NCI-H1092 treated with DMSO at 0.1 percent for 48 hours (cell line): ENCODE results near the gene CDR2L.
A peak's percentile ranks its signal among the peaks of the same experiment; 100 is the strongest.
"Not testable (repeated sequence)": the region's sequence is repeated elsewhere in the genome, so short reads cannot be mapped to it uniquely, and the experiment has no call there.

Experiments
- DNase-seq: peaks from one replicate; lab custom pipeline; 2025; lab: John Stamatoyannopoulos, UW

Gene CDR2L

GRCh38 chr17:74981979-74982662, 5.3 kb upstream of the CDR2L start:
- DNase-seq = peak; percentile 77

GRCh38 chr17:74982663-74983313, 4.6 kb upstream of the CDR2L start:
- DNase-seq = peak; percentile 52

GRCh38 chr17:74986206-74986576, 1.2 kb upstream of the CDR2L start:
- DNase-seq = no peak

DNA sequence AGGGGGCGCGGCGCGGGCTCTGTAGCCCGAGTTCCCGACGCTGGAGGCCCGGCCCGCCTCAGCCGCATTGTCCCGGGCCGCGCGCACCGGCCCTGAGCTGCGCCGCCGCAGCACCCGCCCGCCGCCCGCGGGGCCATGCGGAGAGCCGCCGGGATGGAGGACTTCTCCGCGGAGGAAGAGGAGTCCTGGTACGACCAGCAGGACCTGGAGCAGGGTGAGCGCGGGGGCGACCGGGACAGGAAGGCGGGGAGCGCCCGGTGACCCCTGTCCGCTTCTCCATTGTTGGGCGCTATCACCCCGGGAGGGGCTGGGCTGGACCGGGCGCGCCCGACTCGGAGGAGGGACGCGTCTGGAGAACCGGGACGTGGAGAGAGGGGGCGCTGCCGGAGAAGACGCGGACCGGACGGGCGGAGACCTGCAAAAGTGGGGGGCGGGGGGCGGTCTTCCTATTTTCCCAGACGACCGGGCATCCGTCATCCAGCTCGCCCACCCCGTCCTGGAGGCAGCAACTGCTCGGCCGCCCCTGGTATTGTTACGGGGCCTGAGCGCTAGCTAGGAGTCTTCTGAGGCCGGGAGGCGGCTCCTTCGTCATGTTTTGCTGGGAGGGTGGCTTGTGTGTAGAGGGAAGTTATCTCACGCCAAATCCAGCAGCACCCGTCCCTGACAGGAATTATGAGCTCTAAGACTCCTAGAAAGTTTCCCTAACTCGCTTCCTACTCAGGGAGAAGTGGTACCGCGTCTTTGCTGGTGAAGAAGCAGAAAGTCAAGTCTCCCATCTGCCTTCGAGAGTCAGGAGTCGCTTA, 678 bp downstream of the CDR2L start:
- DNase-seq = peak; percentile 12

DNA sequence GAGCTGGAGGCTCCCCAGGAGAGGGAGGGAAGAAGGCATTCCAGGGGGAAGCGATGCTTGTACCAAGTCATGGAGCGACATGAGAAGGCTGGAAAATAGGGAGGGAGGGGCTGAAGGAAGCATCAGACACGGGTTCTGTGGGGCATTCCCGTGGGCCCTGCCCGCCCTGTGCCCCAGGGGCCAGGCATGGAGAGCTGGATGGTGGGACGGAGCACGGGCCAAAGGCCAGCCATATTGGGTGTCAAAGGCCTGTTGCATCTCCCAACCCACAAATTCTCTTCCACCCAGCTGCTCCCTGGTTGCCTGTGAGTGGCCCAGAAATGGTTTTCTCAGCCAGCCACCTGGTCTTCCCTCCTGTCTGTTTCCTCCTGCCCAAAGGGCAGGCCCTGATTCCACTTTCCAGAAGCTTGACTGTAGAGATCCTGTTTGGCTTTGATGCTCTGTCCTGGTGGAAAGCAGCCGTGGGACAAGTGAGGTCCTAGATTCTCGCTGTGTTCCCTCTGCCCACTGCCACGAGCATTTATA, 3.2 kb downstream of the CDR2L start:
- DNase-seq = no peak

DNA sequence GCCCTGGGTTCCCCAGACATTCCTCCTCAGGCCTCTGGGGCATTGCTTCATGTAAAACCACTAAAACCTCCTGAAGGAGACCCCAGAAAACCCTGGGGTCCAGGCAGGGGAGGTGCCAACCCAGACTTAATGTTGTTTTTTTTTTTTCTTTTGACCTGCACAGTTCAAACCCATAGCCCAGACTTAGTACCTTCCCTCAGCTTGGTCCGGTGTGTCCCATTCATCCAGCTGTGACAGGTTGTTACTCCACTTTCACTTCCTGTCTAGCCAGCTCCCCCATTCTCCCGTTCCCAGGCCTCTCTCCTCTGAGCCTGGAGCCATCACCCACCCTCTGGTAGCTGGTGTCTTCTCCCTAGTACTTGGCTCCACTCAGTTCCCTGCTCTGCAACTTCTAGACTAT, 4.8 kb downstream of the CDR2L start:
- no peak for DNase-seq

DNA sequence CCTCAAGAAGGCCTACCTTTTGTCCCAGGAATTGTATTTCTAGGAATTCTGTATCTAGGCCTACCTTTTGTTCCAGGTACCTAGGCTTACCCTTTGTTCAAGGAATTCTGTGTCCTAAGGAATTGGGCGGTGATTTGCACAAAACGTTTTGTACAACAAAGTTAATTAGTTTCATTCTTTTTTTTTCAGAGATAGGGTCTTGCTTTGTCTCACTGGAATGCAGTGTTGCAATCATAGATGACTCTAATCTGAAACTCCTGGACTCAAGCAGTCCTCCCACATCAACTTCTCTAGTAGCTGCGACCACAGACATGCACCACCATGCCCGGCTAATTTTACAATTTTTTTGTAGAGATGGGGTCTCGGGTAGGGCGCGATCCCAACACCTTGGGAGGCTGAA, 7.0 kb downstream of the CDR2L start:
- DNase-seq = no peak

DNA sequence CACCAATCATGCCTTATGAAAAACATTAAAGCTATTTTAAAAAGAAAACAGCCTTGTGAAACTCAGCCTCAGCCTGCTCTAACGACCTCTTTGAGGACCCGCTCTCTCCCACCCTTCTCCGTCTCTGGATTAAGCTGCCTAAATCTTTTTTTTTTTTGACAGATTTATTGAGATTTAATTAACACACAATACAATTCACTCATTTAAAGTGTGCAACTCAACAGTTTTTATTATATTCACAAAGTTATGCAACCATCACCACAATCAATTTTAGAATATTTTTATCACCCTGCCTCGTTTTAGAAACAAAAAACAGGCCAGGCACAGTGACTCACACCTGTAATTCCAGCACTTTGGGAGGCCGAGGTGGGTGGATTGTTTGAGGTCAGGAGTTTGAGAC, 8.4 kb downstream of the CDR2L start:
- DNase-seq = no peak

DNA sequence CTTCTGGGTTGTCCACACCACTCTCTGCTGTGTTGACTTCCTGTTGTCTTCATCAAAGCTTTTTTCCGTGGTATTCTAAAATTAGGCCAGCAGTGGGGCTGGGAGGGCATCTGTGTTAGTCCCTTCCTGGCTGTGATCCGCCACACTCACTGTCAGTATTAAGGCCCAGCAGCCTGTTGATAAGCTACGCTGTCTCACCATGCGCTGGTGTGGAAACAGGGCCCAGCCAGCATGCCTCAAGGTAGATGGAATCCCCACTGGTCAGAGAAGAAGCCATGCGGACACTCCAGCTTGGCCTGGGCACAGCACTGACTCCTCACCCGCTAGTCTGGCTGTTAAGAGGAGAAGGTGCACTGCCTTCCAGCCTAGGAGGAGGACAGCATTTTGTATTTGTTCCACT, 11.4 kb downstream of the CDR2L start:
- no peak for DNase-seq

DNA sequence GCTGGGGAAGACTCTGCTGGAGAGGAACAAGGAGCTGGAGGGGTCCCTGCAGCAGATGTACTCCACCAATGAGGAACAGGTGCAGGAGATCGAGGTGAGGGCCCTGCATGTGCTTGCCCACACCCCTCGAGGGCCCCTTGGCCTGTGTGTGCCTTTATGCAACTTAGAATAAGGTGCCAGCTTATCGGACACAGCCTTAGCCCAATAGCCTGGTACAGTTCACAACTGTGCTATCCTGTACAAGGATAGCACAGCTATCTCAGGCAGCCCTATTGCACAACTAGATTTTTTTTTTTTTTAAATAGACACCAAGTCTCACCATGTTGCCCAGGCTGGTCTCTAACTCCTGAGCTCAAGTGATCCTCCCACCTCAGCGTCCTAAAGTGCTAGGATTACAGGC, 12.1 kb downstream of the CDR2L start:
- DNase-seq = no peak

DNA sequence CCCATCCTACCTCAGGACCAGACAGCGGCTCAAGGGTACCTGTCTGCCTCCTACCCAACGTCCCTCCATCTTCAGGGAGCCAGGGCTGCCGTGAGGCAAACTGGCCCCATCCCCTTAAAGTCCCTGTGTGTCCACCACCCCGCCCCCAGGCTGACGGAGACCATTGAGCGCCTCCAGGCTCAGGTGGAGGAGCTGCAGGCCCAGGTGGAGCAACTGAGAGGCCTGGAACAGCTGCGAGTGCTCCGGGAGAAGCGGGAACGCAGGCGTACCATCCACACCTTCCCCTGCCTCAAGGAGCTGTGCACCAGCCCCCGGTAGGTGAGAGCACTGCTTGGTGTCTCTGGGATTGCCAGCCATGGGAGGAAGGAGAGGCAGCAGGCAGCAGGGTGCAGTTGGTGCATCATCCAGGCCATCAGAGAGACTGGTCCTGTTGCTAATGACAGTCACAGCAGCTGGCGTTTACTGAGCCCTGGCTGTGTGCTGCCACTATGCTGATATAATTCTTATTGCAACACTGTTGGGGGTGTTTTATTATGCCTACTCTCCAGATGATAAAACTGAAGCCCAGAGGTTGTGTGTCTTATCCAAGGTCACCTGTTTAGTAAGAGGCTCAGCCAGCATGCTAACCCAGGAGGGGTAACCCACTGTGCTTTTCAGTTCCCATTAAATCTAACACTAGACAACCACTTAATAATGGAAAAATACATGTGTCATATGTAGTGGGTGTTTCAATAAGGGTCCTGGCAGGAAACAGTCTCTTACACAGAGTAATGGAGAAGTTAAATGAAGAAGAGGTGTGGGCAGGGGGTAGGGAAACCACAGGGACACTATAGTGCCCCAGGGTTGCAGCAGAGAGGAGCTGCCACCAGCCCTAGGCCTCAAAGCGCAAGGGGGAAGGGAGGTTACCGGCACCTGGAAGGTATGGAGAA, 14.7 kb downstream of the CDR2L start:
- DNase-seq = no peak

DNA sequence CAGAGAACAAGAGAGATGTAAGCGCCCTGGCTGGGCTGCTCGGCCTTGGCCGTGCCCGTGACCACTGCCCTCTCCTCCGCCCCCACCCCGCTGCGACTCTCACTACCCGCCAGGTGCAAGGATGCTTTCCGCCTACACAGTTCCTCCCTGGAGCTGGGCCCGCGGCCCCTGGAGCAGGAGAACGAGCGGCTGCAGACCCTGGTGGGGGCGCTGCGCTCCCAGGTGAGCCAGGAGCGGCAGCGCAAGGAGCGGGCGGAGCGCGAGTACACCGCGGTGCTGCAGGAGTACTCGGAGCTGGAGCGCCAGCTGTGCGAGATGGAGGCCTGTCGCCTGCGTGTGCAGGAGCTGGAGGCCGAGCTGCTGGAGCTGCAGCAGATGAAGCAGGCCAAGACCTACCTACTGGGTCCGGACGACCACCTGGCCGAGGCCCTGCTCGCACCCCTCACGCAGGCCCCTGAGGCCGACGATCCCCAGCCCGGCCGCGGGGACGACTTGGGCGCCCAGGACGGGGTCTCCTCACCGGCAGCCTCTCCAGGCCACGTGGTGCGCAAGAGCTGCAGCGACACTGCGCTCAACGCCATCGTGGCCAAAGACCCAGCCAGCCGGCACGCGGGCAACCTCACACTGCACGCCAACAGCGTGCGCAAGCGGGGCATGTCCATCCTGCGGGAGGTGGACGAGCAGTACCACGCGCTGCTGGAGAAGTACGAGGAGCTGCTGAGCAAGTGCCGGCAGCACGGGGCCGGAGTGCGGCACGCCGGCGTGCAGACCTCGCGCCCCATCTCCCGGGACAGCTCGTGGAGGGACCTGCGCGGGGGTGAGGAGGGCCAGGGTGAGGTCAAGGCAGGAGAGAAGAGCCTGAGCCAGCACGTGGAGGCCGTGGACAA, 15.9 kb downstream of the CDR2L start:
- DNase-seq = no peak

GRCh38 chr17:75003957-75004355, 16.5 kb downstream of the CDR2L start:
- no peak for DNase-seq

DNA sequence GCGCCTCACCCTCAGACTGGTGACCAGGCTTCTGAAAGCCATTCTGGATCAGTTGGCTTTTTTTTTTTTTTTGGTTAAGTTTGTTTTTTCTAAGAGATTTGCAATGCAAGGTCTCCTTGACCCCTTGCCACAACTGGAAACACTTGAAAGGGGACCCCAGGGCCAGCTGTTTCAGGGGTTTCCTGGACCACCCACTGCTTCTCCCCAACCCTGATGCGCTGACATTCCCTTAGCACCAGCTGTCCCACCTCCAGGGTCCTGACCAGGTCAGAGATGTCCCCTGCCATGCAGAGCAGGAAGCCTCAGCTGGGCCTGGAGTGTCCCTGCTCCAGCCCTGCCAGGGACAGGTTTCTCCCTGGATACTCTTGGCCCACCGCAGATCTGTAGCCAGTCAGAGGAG, 16.9 kb downstream of the CDR2L start:
- DNase-seq = no peak

- no peak for DNase-seq
These were observed 17.9 kb downstream of the CDR2L start for GRCh38 chr17:75005291-75005690.

DNA sequence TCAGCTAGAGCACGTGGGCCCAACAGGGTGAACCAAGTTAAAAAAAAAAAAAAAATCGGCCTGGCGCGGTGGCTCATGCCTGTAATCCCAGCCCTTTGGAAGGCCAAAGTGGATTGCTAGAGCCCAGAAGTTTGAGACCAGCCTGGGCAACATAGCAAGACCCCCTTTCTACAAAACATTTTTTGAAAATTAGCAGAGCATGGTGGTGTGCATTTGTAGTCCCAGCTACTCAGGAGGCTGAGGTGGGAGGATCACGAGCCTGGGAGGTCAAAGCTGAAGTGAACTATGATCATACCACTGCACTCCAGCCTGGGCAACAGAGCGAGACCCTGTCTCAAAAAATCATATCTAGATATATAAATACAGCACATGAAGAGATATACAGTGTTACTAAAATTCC, 18.7 kb downstream of the CDR2L start:
- not testable (repeated sequence) for DNase-seq

GRCh38 chr17:75006653-75007052, 19.2 kb downstream of the CDR2L start:
- no peak for DNase-seq

GRCh38 chr17:75008373-75008772, 20.9 kb downstream of the CDR2L start:
- no peak for DNase-seq

DNA sequence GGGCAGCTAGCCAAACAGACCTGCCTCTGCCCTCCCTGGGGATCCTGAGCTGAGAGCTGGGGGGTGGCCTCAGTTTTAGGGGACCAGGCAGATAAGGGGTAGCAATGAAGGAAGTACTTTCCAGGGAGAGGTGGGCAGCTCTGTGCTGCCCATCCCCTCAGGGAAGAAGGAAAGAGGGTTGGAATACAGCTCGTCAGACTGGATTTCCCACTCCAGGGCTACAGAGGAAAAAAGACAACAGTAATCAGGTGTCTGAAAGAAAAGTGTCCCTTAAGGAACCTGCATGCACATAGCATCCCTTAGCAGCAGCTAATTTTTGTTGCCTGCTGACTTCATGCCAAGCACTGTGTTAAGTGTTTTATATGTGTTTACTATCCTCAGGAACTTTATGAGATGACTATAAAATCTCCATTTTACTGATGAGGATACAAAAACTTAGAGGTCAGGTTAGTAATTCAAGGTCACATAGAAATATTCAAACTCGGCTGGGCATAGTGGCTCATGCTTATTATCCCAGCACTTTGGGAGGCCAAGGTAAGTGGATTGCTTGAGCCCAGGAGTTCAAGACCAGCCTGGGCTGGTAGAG, 21.8 kb downstream of the CDR2L start:
- no peak for DNase-seq

GRCh38 chr17:75010683-75011400, 23.4 kb downstream of the CDR2L start:
- peak; percentile 52 for DNase-seq
